Prostate gland (tissue), 2 donors: ENCODE results near the gene FARP1. TPM values are rescaled to one million over a fixed set of nuclear protein-coding genes. Genes with fewer than 3 reads are reported as not detected.

ENCODE experiments used
- DNase-seq: peaks from one replicate; pipeline ENCODE4 v3.0.0-alpha.2; 2019; ENCODE audit warnings: low spot score
- H3K27ac ChIP-seq, 2 donors: fragments of 200-600 bp; sonication (generic); 2 replicates each; pipeline ENCODE4 v1.5.1; 2017 to 2019
- H3K27me3 ChIP-seq: fragments of 200-600 bp; sonication (generic); replicated peaks from 2 replicates; pipeline ENCODE4 v1.5.1; 2019; ENCODE audit not compliant: insufficient read depth
- H3K36me3 ChIP-seq, 2 donors: fragments of 200-600 bp; sonication (generic); 1 replicate in 1 of 2; 2 replicates in 1 of 2; pipeline versions ENCODE4 v1.5.1 to v1.8.1; 2017 to 2019
- H3K4me1 ChIP-seq: fragments of 200-600 bp; sonication (generic); replicated peaks from 2 replicates; pipeline ENCODE4 v1.5.1; 2019
- H3K4me3 ChIP-seq, 2 donors: fragments of 200-600 bp; sonication (generic); 2 replicates each; pipeline ENCODE4 v1.5.1; 2017 to 2019
- H3K9me3 ChIP-seq: fragments of 200-600 bp; sonication (generic); 2 replicates; pipeline ENCODE4 v1.5.1; 2017
- CTCF ChIP-seq, 4 experiments: fragments of 200-600 bp in 2 of 4; fragments of 450-650 bp in 2 of 4; sonication (generic) in 2 of 4; IDR thresholded peaks; 1 replicate in 3 of 4; 2 replicates in 1 of 4; pipeline ENCODE4 v1.5.1; 2016 to 2019; ENCODE audit warnings: antibody characterized with exemption in 4 of 4, mild to moderate bottlenecking in 2 of 4, moderate library complexity in 2 of 4
- POLR2A ChIP-seq: fragments of 450-650 bp; IDR thresholded peaks from one replicate; pipeline ENCODE4 v1.6.1; 2016; ENCODE audit warnings: antibody characterized with exemption, mild to moderate bottlenecking
- POLR2AphosphoS5 ChIP-seq: sonication (generic); formaldehyde crosslinking; IDR thresholded peaks from one replicate; pipeline ENCODE4 v1.6.1; 2017; ENCODE audit warnings: antibody characterized with exemption
- WGBS: methylation state at CpG from one replicate; pipeline ENCODE4 v1.1.5; 2018; 5-methylcytosine and 5-hydroxymethylcytosine counted together
- intact Hi-C: fragments of 100-400 bp; cut with DNase I; formaldehyde crosslinking; loops from one replicate; pipeline ENCODE4 v1.14.2; 2022
- total RNA-seq, 2 donors: library from RNA; depleted of rRNA; stranded (reverse); fragments of >200 nt; gene quantifications; one replicate each; pipeline ENCODE4 v1.1.0, GENCODE V29; 2016

Gene FARP1
- total RNA-seq, 2 donors from 2014 or later: 70.6 to 77.5 TPM

- Histone ChIP-seq H3K4me3 (no peak within 1 kb of the TSS), H3K9me3 (no peaks in the 10 kb centered on the region), H3K27me3 (no peaks in the 10 kb centered on the region), H3K4me1 (peaks cover 21% of the 10 kb centered on the region), H3K27ac (no peak within 1 kb of the TSS), H3K36me3 (no peaks in the 10 kb centered on the region)
- no peak for DNase-seq
- 96% methylated on average over 57 of the region's 58 CpGs for WGBS
- intact Hi-C loops: no loop called here
- TF ChIP-seq POLR2AphosphoS5 (no peak), CTCF (IDR thresholded peaks at IDR 0.05) (no peak), POLR2A (no peak)
These were observed 34.1 kb downstream of the FARP1 start, which contains the start of gene RNF113B for GRCh38 chr13:98176777-98177608. Gene RNF113B, minus strand, starts transcription at chr13:98177269. Its CDS starts 33 bp downstream, at chr13:98177236.

DNA sequence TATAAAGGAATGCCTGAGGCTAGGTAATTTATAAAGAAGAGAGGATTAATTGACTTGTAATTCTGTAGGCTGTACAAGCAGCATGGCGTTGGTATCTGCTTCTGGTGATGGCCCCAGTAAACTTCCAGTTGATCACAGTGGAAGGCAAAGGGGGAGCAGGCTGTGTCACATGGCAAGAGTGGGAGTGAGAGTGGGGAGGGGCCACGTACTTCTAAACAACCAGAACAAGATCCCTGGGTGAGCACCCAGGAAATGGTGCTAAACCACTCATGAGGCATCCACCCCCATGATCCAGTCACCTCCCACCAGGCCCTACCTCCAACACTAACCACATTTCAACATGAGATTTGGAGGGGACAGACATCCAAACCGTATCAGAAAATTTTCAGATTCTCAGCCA lies 37.2 kb downstream of the FARP1 start:
- Histone ChIP-seq H3K9me3 (no peaks in the 10 kb centered on the region), H3K4me3 (no peak overlapping the region), H3K27me3 (no peaks in the 10 kb centered on the region), H3K27ac (no peak overlapping the region), H3K4me1 (peaks cover 3% of the 10 kb centered on the region), H3K36me3 (no peaks in the 10 kb centered on the region)
- WGBS: 84% methylated on average over 3 of the region's 3 CpGs
- intact Hi-C loops: no loop called here
- no peak for DNase-seq
- TF ChIP-seq POLR2AphosphoS5 (no peak), POLR2A (no peak), CTCF (IDR thresholded peaks at IDR 0.05) (no peak)

DNA sequence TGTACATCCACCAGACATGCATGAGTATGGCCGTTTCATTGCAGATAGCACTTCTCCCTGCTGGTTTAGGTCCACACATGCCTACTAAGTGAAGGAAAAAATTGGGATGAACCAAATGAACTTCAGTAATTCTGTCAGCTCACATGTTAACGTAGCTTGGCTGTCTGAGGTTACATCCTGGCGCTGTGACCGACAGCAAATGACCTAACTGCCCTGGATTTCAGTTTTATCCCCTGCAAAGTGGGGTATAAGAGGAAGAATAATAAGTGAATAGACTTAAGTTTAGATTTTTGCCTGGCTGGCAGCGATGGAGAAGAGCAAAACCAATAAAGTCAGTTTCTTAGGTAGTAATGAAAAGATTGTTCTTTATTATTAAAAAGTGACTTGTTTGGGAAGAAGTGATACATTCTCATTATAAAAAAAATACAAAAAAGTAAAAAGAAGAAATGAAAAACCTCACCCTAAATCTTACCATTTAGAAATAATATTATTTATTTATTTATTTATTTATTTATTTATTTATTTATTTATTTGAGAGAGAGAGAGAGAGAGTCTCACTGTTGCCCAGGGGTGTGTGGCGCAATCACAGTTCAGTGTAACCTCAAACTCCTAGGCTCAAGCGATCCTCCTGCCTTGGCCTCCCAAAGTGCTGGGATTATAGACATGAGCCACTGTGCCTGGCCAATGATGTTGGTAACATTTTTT lies 38.4 kb downstream of the FARP1 start:
- Histone ChIP-seq H3K36me3 (no peaks in the 10 kb centered on the region), H3K9me3 (no peaks in the 10 kb centered on the region), H3K4me1 (no peaks in the 10 kb centered on the region), H3K4me3 (no peak overlapping the region), H3K27ac (no peak overlapping the region), H3K27me3 (no peaks in the 10 kb centered on the region)
- no peak for TF ChIP-seq POLR2AphosphoS5
- TF ChIP-seq CTCF (IDR thresholded peaks at IDR 0.05): no peak
- TF ChIP-seq POLR2A: no peak
- intact Hi-C loops: no loop called here
- no peak for DNase-seq
- 96% methylated on average over 7 of the region's 7 CpGs for WGBS

- Histone ChIP-seq H3K9me3 (no peaks in the 10 kb centered on the region), H3K36me3 (no peaks in the 10 kb centered on the region), H3K4me3 (no peak overlapping the region), H3K27ac (no peak overlapping the region), H3K4me1 (no peaks in the 10 kb centered on the region), H3K27me3 (no peaks in the 10 kb centered on the region)
- intact Hi-C loops: no loop called here
- DNase-seq: no peak
- no peak for TF ChIP-seq POLR2AphosphoS5
- no peak for TF ChIP-seq POLR2A
- no peak for TF ChIP-seq CTCF (IDR thresholded peaks at IDR 0.05)
- WGBS: 95% methylated on average over 4 of the region's 4 CpGs
These were observed 39.3 kb downstream of the FARP1 start for GRCh38 chr13:98182153-98182552.
